Psoas muscle (tissue), 8 donors: ENCODE data around the gene SPIRE2. TPM values are rescaled to one million over a fixed set of nuclear protein-coding genes. Genes with fewer than 3 reads are reported as not detected.

ENCODE experiments used
- ATAC-seq, 4 donors: fragments of 200-7000 bp; cut with Tn5 transposase; one replicate each; pipeline ENCODE4 v1.9.1; 2020; ENCODE audit warnings: moderate library complexity in 3 of 4, mild to moderate bottlenecking in 2 of 4
- DNase-seq, 2 donors: peaks; one replicate each; pipeline ENCODE4 v3.0.0-alpha.2; 2020
- H3K27ac ChIP-seq: fragments of 200-600 bp; one replicate; pipeline ENCODE4 v1.8.0; 2022
- H3K27me3 ChIP-seq, 3 donors: fragments of 200-600 bp in 1 of 3; one replicate each; pipeline versions ENCODE4 v1.6.1 to v1.8.0; 2013 to 2022; ENCODE audit warnings: low read length in 2 of 3, mild to moderate bottlenecking in 2 of 3, moderate library complexity in 1 of 3; ENCODE audit not compliant: insufficient read depth in 3 of 3
- H3K36me3 ChIP-seq, 2 donors: fragments of 200-600 bp in 1 of 2; one replicate each; pipeline versions ENCODE4 v1.6.1 to v1.8.0; 2013 to 2022; ENCODE audit warnings: low read depth in 1 of 2, mild to moderate bottlenecking in 1 of 2, moderate library complexity in 1 of 2; ENCODE audit not compliant: insufficient read depth in 1 of 2
- H3K4me1 ChIP-seq: fragments of 200-600 bp; one replicate; pipeline ENCODE4 v1.8.0; 2022
- H3K4me3 ChIP-seq: fragments of 200-600 bp; one replicate; pipeline ENCODE4 v1.8.0; 2022; ENCODE audit warnings: mild to moderate bottlenecking
- H3K9me3 ChIP-seq: fragments of 200-600 bp; one replicate; pipeline ENCODE4 v1.8.0; 2022
- CTCF ChIP-seq: fragments of 200-600 bp; IDR thresholded peaks from one replicate; pipeline ENCODE4 v1.8.0; 2022; ENCODE audit warnings: antibody characterized with exemption
- WGBS, 3 donors: extraction: QIAGEN DNeasy Blood & Tissue Kit; methylation state at CpG; one replicate each; pipeline versions ENCODE4 v1.1.6 to v1.1.7; 2013; 5-methylcytosine and 5-hydroxymethylcytosine counted together
- intact Hi-C, 2 donors: fragments of 100-400 bp; cut with DNase I; formaldehyde crosslinking; loops; one replicate each; pipeline versions ENCODE4 v1.11.0 to v1.14.2; 2022
- polyA plus RNA-seq, 3 donors: library from polyadenylated mRNA; stranded (reverse); fragments of 200-250 nt; gene quantifications; one replicate each; pipeline ENCODE4 v1.2.3, GENCODE V29; 2013
- total RNA-seq, 4 donors: library from RNA; stranded (reverse); fragmentation: NEBNext Ultra II Directional in 2 of 4; extraction: Animal tissue kit (Norgen Biotek cat#: 25700) in 2 of 4; gene quantifications; one replicate each; pipeline versions ENCODE4 v1.2.1 to v1.2.4, GENCODE V29; 2021 to 2023
- donor health status: healthy with polysubstance abuse.
- donor health status: DM: no; HTN: no; CAD: no; lungs with moderate emphysema.
- donor health status: Bipolar disorder and iron deficiency.
- donor health status: healthy.
- donor health status: DM: yes; HTN: yes; CAD: no.
- donor health status: DM: no; HTN: no; CAD: no.
- donor health status: DM: no; HTN: no; CAD: no.
- donor health status: DM: yes; HTN: yes; CAD: no.

Gene SPIRE2
- total and polyA plus RNA-seq, 7 donors: 0.14 to 0.48 (median 0.25) TPM; not detected in 1

DNA sequence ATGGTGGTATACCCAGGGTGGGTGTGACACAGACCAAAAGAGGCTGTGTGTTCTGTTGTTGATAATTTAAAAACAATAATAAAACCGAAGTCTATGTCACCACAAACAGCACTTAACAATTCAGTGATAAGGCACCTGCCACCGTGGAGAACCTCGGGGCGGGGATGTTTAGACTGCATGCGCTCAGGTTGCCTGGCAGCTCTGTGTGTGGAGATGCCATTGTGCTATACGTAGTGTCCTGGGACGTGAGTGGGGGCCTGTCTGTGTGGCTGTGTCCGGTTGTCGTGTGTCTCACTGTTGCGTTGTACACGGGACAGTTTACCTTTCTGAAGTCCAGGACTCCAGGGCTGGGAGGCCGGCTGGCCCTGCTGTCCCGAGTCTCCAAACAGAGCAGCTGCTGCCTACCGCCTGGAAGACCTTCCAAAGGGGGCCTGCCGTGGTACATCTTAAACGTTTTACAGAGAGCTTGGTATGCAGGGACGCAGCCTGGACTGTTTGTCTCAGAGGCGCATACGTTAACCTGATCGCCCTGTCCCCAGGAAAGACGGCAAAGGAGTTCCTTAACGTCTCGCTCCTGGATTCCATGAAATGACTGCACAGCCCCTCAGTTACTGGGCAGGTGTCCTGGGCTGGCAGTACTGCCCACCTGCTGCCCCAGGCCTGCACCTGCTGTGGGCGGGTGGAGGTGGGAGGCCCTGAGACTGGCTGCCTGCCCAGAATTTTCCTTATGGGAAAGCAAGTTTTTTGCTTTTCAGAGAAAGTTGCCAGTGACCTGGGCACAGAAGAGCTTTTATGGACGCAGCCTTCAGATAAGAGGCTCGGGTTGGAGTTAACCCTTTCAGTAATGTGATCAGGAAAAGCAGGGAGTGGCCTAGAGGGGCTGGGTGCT, 19.0 kb downstream of the SPIRE2 start:
- no peak for TF ChIP-seq CTCF
- ATAC-seq: no peak
- WGBS, 3 donors: 50 to 59% (median 51%) methylated on average over 26 of the region's 26 CpGs
- Histone ChIP-seq H3K4me3 (no peak overlapping the region), H3K36me3 (no peaks in the 10 kb centered on the region), H3K9me3 (no peaks in the 10 kb centered on the region), H3K4me1 (no peaks in the 10 kb centered on the region), H3K27me3 (peaks cover 0 to 13% (median 2%) of the 10 kb centered on the region in 3 donors), H3K27ac (no peak overlapping the region)
- DNase-seq: no peak
- intact Hi-C loops: no loop called here

DNA sequence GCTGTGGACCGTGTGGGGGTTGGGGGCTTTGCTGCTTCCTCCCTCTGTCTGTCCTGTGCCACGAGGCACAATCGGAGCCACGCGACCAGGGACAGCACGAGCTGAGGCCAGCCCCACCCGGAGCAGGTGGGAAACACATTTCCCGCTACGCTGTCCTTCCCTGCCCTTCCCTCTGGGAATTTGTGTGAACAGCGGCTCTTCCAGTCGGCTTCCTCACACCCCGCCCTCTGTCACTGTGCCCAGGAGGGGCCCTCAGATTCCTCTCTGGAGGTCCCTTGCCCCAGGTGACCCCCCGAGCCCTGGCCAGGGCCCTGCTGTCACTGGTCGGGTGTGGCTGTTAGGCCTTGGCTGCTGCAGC, 19.6 kb downstream of the SPIRE2 start:
- Histone ChIP-seq H3K27ac (no peak overlapping the region), H3K9me3 (no peaks in the 10 kb centered on the region), H3K27me3 (peaks cover 0 to 8% (median 2%) of the 10 kb centered on the region in 3 donors), H3K4me1 (no peaks in the 10 kb centered on the region), H3K4me3 (no peak overlapping the region), H3K36me3 (no peaks in the 10 kb centered on the region)
- no peak for ATAC-seq
- TF ChIP-seq CTCF: no peak
- WGBS, 3 donors: 30 to 37% (median 32%) methylated on average over 8 to 14 of the region's 14 CpGs
- no peak for DNase-seq
- intact Hi-C loops: no loop called here

DNA sequence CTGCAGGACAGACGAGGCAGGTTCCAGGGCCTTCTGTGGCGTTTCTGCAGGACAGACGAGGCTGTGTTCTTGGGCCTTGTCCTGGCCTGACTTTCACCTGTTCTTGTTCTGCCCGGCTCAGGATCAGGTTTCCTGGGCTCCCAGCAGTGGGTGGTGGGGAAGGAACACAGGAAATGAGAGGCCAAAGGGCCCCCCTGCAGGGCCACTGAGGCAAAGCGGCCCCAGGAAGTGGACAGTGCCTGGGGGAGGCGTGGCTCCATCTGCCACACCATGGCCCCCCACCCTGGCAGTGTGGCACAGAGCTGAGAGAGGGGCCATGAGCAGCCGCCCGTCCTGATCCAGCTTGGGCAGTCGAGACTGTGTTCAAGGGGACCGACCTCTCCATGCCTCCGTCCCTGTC, 20.7 kb downstream of the SPIRE2 start:
- WGBS, 3 donors: 79 to 86% (median 83%) methylated on average over 11 of the region's 11 CpGs
- Histone ChIP-seq H3K27me3 (peaks cover 0 to 8% (median 2%) of the 10 kb centered on the region in 3 donors), H3K27ac (no peak overlapping the region), H3K36me3 (no peaks in the 10 kb centered on the region), H3K9me3 (no peaks in the 10 kb centered on the region), H3K4me3 (no peak overlapping the region), H3K4me1 (no peaks in the 10 kb centered on the region)
- no peak for TF ChIP-seq CTCF
- intact Hi-C loops: no loop called here
- ATAC-seq (no peak), DNase-seq (no peak)

DNA sequence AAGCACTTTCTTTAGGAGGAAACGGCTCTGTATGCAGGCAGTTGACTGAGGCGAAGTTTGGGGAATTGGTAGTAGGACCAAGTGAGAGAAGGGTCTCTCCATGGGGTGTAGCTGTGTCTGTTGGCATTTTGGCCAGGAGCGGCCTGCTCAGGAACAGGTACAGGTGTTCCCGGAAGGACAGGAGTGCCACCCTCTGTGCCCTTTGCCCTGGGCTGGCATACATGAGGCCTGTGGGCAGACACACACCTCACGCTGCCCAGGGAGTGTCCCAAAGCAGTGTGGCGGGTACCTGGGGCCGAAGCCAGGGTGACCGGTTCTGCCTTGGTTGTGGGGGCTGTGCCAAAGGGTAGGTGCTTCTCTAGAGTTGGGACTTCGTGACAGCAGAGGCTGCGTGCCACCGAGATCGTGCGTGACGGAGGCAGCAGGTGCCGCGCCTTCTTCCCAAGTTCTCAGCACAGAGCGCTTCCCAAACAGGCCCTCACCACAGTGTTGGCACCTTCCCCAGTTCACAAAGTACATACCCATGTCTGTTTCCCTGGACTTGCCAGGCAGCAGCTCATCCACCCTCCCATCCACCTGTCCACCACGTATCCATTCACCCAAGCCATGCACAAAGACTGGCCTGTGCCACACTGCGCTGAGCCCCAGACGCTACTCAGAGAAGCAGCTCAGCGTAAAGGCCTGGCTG, 25.2 kb downstream of the SPIRE2 start:
- WGBS, 3 donors: 77 to 87% (median 81%) methylated on average over 21 of the region's 21 CpGs
- intact Hi-C loops: no loop called here
- Histone ChIP-seq H3K36me3 (no peaks in the 10 kb centered on the region), H3K4me1 (no peaks in the 10 kb centered on the region), H3K27me3 (peaks cover 0 to 4% (median 0%) of the 10 kb centered on the region in 3 donors), H3K9me3 (no peaks in the 10 kb centered on the region), H3K27ac (no peak overlapping the region), H3K4me3 (no peak overlapping the region)
- no peak for TF ChIP-seq CTCF
- no peak for DNase-seq
- no peak for ATAC-seq
